Lung microvascular endothelial cell (primary cell): Measurements from ENCODE around the gene BACE1. TPM values are rescaled to one million over a fixed set of nuclear protein-coding genes. Genes with fewer than 3 reads are reported as not detected.

Experiments
- DNase-seq, 2 donors: peaks; one replicate each; pipeline versions ENCODE4 v3.0.0 to v3.0.0-alpha.2; 2010; ENCODE audit warnings: low read depth in 2 of 2
- total RNA-seq: library from RNA; depleted of rRNA; stranded (reverse); fragments of >200 nt; gene quantifications from 2 replicates; pipeline ENCODE4 v1.2.1, GENCODE V29; 2014

Gene BACE1
- total RNA-seq, 1 donor from 2014 or later: 6.3 TPM

GRCh38 chr11:117309310-117309709, 6.7 kb downstream of the BACE1 start:
- no peak for DNase-seq

GRCh38 chr11:117305145-117305544, 10.9 kb downstream of the BACE1 start:
- no peak for DNase-seq

GRCh38 chr11:117303646-117304315, 12.3 kb downstream of the BACE1 start:
- no peak for DNase-seq

- DNase-seq: no peak
These were observed 13.0 kb downstream of the BACE1 start for GRCh38 chr11:117303101-117303500.

GRCh38 chr11:117302228-117302627, 13.8 kb downstream of the BACE1 start:
- no peak for DNase-seq

GRCh38 chr11:117300773-117301172, 15.3 kb downstream of the BACE1 start:
- DNase-seq: no peak

GRCh38 chr11:117300283-117300663, 15.8 kb downstream of the BACE1 start:
- no peak for DNase-seq

GRCh38 chr11:117299351-117300282, 16.4 kb downstream of the BACE1 start:
- DNase-seq: no peak

- no peak for DNase-seq
These were observed 17.9 kb downstream of the BACE1 start for GRCh38 chr11:117298195-117298594.

- DNase-seq: no peak
These were observed 19.2 kb downstream of the BACE1 start for GRCh38 chr11:117296881-117297280.

GRCh38 chr11:117295438-117296137, 20.5 kb downstream of the BACE1 start:
- no peak for DNase-seq

GRCh38 chr11:117292616-117293015, 23.4 kb downstream of the BACE1 start:
- DNase-seq: no peak

- no peak for DNase-seq
These were observed 25.2 kb downstream of the BACE1 start, which contains the start of gene BACE1-AS for GRCh38 chr11:117290809-117291396. Gene BACE1-AS (plus strand): TSS chr11:117291346.

GRCh38 chr11:117289795-117290194, 26.3 kb downstream of the BACE1 start:
- DNase-seq: no peak

- peak in 1 of 2 donors; percentile 15 for DNase-seq
These were observed 28.4 kb downstream of the BACE1 start for GRCh38 chr11:117287668-117288067.

- DNase-seq: no peak
These were observed 29.5 kb downstream of the BACE1 start for GRCh38 chr11:117286588-117286987.

- DNase-seq: no peak
These were observed 32.0 kb downstream of the BACE1 start for GRCh38 chr11:117284053-117284452.

- DNase-seq: no peak
These were observed 33.1 kb downstream of the BACE1 start for GRCh38 chr11:117282956-117283355.

- no peak for DNase-seq
These were observed 34.2 kb downstream of the BACE1 start for GRCh38 chr11:117281869-117282268.

- peak; percentile 36 to 95 for DNase-seq
These were observed 34.9 kb downstream of the BACE1 start for GRCh38 chr11:117281159-117281558.

GRCh38 chr11:117279711-117280376, 36.2 kb downstream of the BACE1 start:
- DNase-seq: no peak
